Measurements from ENCODE around the gene ABCC1.
A peak's percentile ranks its signal among the peaks of the same experiment; 100 is the strongest.

ABCC1 gene

GRCh38 chr16:15988268-15989013 lies 39.0 kb downstream of the ABCC1 start:
- no peak for DNase-seq (ENCODE audit: low spot score in 2 of 2)
- Mint-ChIP-seq H3K36me3 (peaks cover 39% of the 10 kb centered on the region), H3K27ac (peak overlapping the region; percentile 57), H3K9me3 (no peaks in the 10 kb centered on the region), H3K4me1 (peaks cover 76% of the 10 kb centered on the region), H3K4me3 (no peak overlapping the region)
- no peak for ATAC-seq

GRCh38 chr16:15990902-15991301 lies 41.5 kb downstream of the ABCC1 start:
- no peak for ATAC-seq
- no peak overlapping the region for H3K4me3 Mint-ChIP-seq
- peaks cover 30% of the 10 kb centered on the region for H3K36me3 Mint-ChIP-seq
- peaks cover 84% of the 10 kb centered on the region for H3K4me1 Mint-ChIP-seq
- DNase-seq (ENCODE audit: low spot score in 2 of 2) = no peak
- H3K27ac Mint-ChIP-seq = no peak overlapping the region
- no peaks in the 10 kb centered on the region for H3K9me3 Mint-ChIP-seq

GRCh38 chr16:15993128-15993527 lies 43.7 kb downstream of the ABCC1 start:
- H3K27ac Mint-ChIP-seq = peak overlapping the region; percentile 46
- peaks cover 71% of the 10 kb centered on the region for H3K4me1 Mint-ChIP-seq
- DNase-seq (ENCODE audit: low spot score in 2 of 2) = no peak
- H3K9me3 Mint-ChIP-seq = no peaks in the 10 kb centered on the region
- ATAC-seq = no peak
- H3K4me3 Mint-ChIP-seq = no peak overlapping the region
- H3K36me3 Mint-ChIP-seq = peaks cover 38% of the 10 kb centered on the region

GRCh38 chr16:15993541-15993940 lies 44.1 kb downstream of the ABCC1 start:
- ATAC-seq (no peak), DNase-seq (ENCODE audit: low spot score in 2 of 2) (no peak)
- H3K27ac Mint-ChIP-seq = peak overlapping the region; percentile 46
- H3K4me1 Mint-ChIP-seq = peaks cover 71% of the 10 kb centered on the region
- H3K9me3 Mint-ChIP-seq = no peaks in the 10 kb centered on the region
- peaks cover 38% of the 10 kb centered on the region for H3K36me3 Mint-ChIP-seq
- no peak overlapping the region for H3K4me3 Mint-ChIP-seq

GRCh38 chr16:15993946-15994665 lies 44.7 kb downstream of the ABCC1 start:
- Mint-ChIP-seq H3K36me3 (peaks cover 38% of the 10 kb centered on the region), H3K4me3 (no peak overlapping the region), H3K4me1 (peaks cover 72% of the 10 kb centered on the region), H3K9me3 (no peaks in the 10 kb centered on the region), H3K27ac (no peak overlapping the region)
- no peak for DNase-seq (ENCODE audit: low spot score in 2 of 2)
- no peak for ATAC-seq

GRCh38 chr16:15996432-15997109 lies 47.2 kb downstream of the ABCC1 start:
- Mint-ChIP-seq H3K4me3 (no peak overlapping the region), H3K27ac (no peak overlapping the region), H3K36me3 (peaks cover 38% of the 10 kb centered on the region), H3K9me3 (no peaks in the 10 kb centered on the region), H3K4me1 (peaks cover 55% of the 10 kb centered on the region)
- DNase-seq (ENCODE audit: low spot score in 2 of 2) = no peak
- ATAC-seq = no peak

GRCh38 chr16:16000685-16001084 lies 51.3 kb downstream of the ABCC1 start:
- peaks cover 39% of the 10 kb centered on the region for H3K36me3 Mint-ChIP-seq
- DNase-seq (ENCODE audit: low spot score in 2 of 2) (no peak), ATAC-seq (no peak)
- H3K27ac Mint-ChIP-seq = peak overlapping the region; percentile 46
- peaks cover 5% of the 10 kb centered on the region for H3K9me3 Mint-ChIP-seq
- no peak overlapping the region for H3K4me3 Mint-ChIP-seq
- peaks cover 34% of the 10 kb centered on the region for H3K4me1 Mint-ChIP-seq

- peaks cover 5% of the 10 kb centered on the region for H3K9me3 Mint-ChIP-seq
These were observed 52.3 kb downstream of the ABCC1 start for GRCh38 chr16:16001596-16002255.

GRCh38 chr16:16003719-16004313 lies 54.4 kb downstream of the ABCC1 start:
- H3K4me3 Mint-ChIP-seq = no peak overlapping the region
- ATAC-seq (no peak), DNase-seq (ENCODE audit: low spot score in 2 of 2) (no peak)
- peaks cover 34% of the 10 kb centered on the region for H3K4me1 Mint-ChIP-seq
- peaks cover 56% of the 10 kb centered on the region for H3K36me3 Mint-ChIP-seq
- peaks cover 5% of the 10 kb centered on the region for H3K9me3 Mint-ChIP-seq
- no peak overlapping the region for H3K27ac Mint-ChIP-seq

More at GRCh38 chr16:16001596-16002255, 52.3 kb downstream of the ABCC1 start:
- ATAC-seq (no peak), DNase-seq (ENCODE audit: low spot score in 2 of 2) (no peak)
- Mint-ChIP-seq H3K36me3 (peaks cover 40% of the 10 kb centered on the region), H3K4me3 (no peak overlapping the region), H3K27ac (no peak overlapping the region), H3K4me1 (peaks cover 32% of the 10 kb centered on the region)

- no peak for DNase-seq (ENCODE audit: low spot score in 2 of 2)
- Mint-ChIP-seq H3K4me1 (peaks cover 33% of the 10 kb centered on the region), H3K27ac (no peak overlapping the region)
These were observed 54.9 kb downstream of the ABCC1 start for GRCh38 chr16:16004314-16004749.

GRCh38 chr16:16005721-16006120 lies 56.3 kb downstream of the ABCC1 start:
- Mint-ChIP-seq H3K4me3 (no peak overlapping the region), H3K4me1 (peaks cover 30% of the 10 kb centered on the region), H3K36me3 (peaks cover 71% of the 10 kb centered on the region), H3K9me3 (peaks cover 5% of the 10 kb centered on the region), H3K27ac (no peak overlapping the region)
- DNase-seq (ENCODE audit: low spot score in 2 of 2) (no peak), ATAC-seq (no peak)

More at GRCh38 chr16:16004314-16004749, 54.9 kb downstream of the ABCC1 start:
- H3K36me3 Mint-ChIP-seq = peaks cover 61% of the 10 kb centered on the region
- peaks cover 5% of the 10 kb centered on the region for H3K9me3 Mint-ChIP-seq
- no peak for ATAC-seq
- no peak overlapping the region for H3K4me3 Mint-ChIP-seq

- peak; percentile 13 for ATAC-seq
- H3K27ac Mint-ChIP-seq = peak overlapping the region; percentile 92
These were observed 57.2 kb downstream of the ABCC1 start for GRCh38 chr16:16006650-16007049.

GRCh38 chr16:16007743-16008111 lies 58.3 kb downstream of the ABCC1 start:
- Mint-ChIP-seq H3K4me1 (peaks cover 22% of the 10 kb centered on the region), H3K9me3 (peaks cover 3% of the 10 kb centered on the region), H3K27ac (peak overlapping the region; percentile 92), H3K36me3 (peaks cover 78% of the 10 kb centered on the region), H3K4me3 (peak overlapping the region; percentile 36)
- no peak for DNase-seq (ENCODE audit: low spot score in 2 of 2)
- ATAC-seq = no peak

More at GRCh38 chr16:16006650-16007049, 57.2 kb downstream of the ABCC1 start:
- peaks cover 71% of the 10 kb centered on the region for H3K36me3 Mint-ChIP-seq
- H3K4me3 Mint-ChIP-seq = no peak overlapping the region
- DNase-seq (ENCODE audit: low spot score in 2 of 2) = no peak
- H3K9me3 Mint-ChIP-seq = peaks cover 5% of the 10 kb centered on the region
- peaks cover 26% of the 10 kb centered on the region for H3K4me1 Mint-ChIP-seq

- no peak for ATAC-seq
- peaks cover 22% of the 10 kb centered on the region for H3K4me1 Mint-ChIP-seq
- H3K27ac Mint-ChIP-seq = peak overlapping the region; percentile 63
- H3K4me3 Mint-ChIP-seq = no peak overlapping the region
- H3K9me3 Mint-ChIP-seq = no peaks in the 10 kb centered on the region
- DNase-seq (ENCODE audit: low spot score in 2 of 2) = no peak
- H3K36me3 Mint-ChIP-seq = peaks cover 85% of the 10 kb centered on the region
These were observed 59.2 kb downstream of the ABCC1 start for GRCh38 chr16:16008666-16009065.

- Mint-ChIP-seq H3K4me1 (peaks cover 16% of the 10 kb centered on the region), H3K36me3 (peaks cover 93% of the 10 kb centered on the region), H3K9me3 (no peaks in the 10 kb centered on the region), H3K4me3 (no peak overlapping the region), H3K27ac (peak overlapping the region; percentile 63)
- DNase-seq (ENCODE audit: low spot score in 2 of 2) (no peak), ATAC-seq (no peak)
These were observed 60.0 kb downstream of the ABCC1 start for GRCh38 chr16:16009401-16009800.
